Activated CD8-positive, alpha-beta T cell treated with anti-CD3 and anti-CD28 coated beads, Interleukin-2, amount 10 ng/mL, durations not matched to agents 7 days and 5 days (primary cell): Measurements from ENCODE around the gene SRP9. TPM values are rescaled to one million over a fixed set of nuclear protein-coding genes. Genes with fewer than 3 reads are reported as not detected.
"Not testable (repeated sequence)": the region's sequence is repeated elsewhere in the genome, so short reads cannot be mapped to it uniquely, and the experiment has no call there.

Source experiments
- ATAC-seq: fragments of 150-1000 bp; cut with Tn5 transposase; one replicate; pipeline ENCODE4 v1.10.0; 2021; ENCODE audit warnings: moderate library complexity
- CTCF ChIA-PET: fragments of 350-600 bp; sonication (Branson Sonifier 250); formaldehyde crosslinking; loops from one replicate; lab custom pipeline; 2021; ENCODE audit warnings: antibody characterized with exemption; lab: Charles Lee
- POLR2A ChIA-PET: fragments of 350-600 bp; sonication (Branson Sonifier 250); formaldehyde crosslinking; loops from one replicate; lab custom pipeline; 2021; ENCODE audit warnings: antibody characterized with exemption; lab: Charles Lee
- DNase-seq: peaks from one replicate; pipeline ENCODE4 v3.0.0-alpha.2; 2020
- H3K27ac Mint-ChIP-seq: one replicate; pipeline ENCODE4 v1.8.0; 2021; ENCODE audit warnings: mild to moderate bottlenecking, mixed read lengths
- H3K27me3 Mint-ChIP-seq: one replicate; pipeline ENCODE4 v1.8.0; 2021; ENCODE audit warnings: low read depth, mixed read lengths
- H3K36me3 Mint-ChIP-seq: one replicate; pipeline ENCODE4 v1.8.0; 2021; ENCODE audit warnings: low read depth, mixed read lengths
- H3K4me1 Mint-ChIP-seq: one replicate; pipeline ENCODE4 v1.8.0; 2021; ENCODE audit warnings: low read depth, mixed read lengths
- H3K4me3 Mint-ChIP-seq: one replicate; pipeline ENCODE4 v1.8.0; 2021; ENCODE audit warnings: mild to moderate bottlenecking, mixed read lengths
- H3K9me3 Mint-ChIP-seq: one replicate; pipeline ENCODE4 v1.8.0; 2022; ENCODE audit warnings: mixed read lengths; ENCODE audit not compliant: insufficient read depth
- total RNA-seq, 2 experiments: library from RNA; stranded (reverse); gene quantifications; one replicate each; pipeline ENCODE4 v1.2.3, GENCODE V29; 2021

The SRP9 gene
- total RNA-seq, 2 experiments from 2014 or later: 240 to 247 TPM

DNA sequence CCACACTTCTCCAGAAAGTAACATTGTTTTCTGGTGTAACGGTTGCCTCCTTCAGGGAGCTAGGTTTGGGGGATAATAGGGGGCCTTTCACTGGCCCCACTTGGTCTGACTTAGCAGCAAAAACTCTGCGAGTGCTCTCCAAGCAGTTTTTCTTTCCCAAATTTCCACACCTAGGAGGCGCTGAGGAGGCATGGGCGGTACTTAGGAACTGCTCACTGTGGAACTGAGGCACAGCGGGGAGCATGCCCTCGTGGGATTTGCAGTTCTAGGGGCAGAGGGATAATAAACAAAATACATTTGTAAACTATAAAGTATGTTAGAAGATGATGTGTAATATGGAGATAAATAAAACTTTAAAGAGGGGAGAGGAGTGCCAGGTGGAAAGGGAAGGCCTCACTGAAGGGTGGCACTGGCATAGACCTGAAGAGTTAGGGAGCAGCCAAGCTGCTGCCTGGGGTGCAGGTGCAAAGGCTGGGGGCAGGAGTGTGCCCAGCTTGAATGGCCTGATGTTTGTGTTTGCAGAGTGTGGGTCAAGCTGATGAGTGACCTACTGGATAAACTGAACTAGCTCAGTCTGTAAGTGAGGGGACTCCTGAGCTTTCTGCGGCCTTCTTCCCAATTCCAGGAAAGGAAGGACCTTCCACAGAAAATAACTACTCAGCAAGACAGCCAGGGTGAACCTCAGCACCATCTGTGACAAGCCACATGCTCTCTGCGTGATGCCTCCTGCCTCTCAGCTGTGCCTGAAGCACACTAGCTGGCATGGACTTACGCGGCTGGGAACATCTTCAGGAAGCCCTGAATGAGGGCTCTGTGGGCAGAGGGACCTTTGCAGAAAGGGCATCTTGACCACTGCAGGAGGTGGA is 34.2 kb downstream of the SRP9 start:
- Mint-ChIP-seq H3K27ac (no peak overlapping the region), H3K4me1 (peaks cover 16% of the 10 kb centered on the region), H3K36me3 (no peaks in the 10 kb centered on the region), H3K9me3 (no peaks in the 10 kb centered on the region), H3K27me3 (peaks cover 11% of the 10 kb centered on the region), H3K4me3 (no peak overlapping the region)
- DNase-seq (no peak), ATAC-seq (no peak)
- POLR2A ChIA-PET: interaction anchor here (3.0 kb wide), 1 partner anchor 34 kb away, joined by 12 read pairs; the partner anchor contains the start of gene SRP9
- CTCF ChIA-PET: interaction anchor here (0.8 to 3.7 kb wide), 3 partner anchors 27 to 330 kb away, joined by 3 to 13 read pairs (median 3); partner anchors contain the start of gene SRP9

DNA sequence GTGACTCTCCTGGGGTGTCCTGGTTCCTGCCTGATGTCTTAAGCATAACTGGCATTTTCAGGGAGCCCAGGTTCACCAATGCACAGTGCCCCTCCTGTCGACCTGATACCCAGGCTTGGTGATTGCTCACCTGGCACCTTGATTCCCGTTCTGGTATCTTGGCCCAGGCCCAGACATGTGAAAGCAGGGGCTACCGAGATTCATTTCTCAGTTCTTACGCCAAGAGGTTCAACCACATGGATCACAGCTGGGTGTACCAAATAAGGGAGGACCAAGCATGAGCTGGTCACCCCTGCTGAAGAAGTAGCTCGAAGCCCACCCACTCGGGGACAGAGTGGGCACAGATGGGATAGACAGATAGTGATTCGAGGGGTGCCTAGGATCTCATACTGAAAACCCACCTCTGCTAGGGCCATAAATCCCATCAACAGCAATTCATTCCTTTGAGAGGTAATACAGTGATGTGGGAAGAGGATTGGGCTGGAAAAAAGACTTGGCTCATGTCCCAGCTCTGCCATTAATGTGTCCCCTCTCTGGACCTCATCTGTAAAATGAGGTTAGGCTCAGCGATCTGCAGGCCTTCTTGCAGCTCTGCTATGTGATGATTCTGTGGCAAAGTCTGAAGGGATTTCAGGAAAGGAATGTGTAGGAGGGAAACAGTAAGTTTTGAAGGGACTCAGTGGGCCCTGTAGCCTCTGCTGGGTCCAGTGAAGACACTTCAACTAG is 35.0 kb downstream of the SRP9 start:
- no peaks in the 10 kb centered on the region for H3K9me3 Mint-ChIP-seq

DNA sequence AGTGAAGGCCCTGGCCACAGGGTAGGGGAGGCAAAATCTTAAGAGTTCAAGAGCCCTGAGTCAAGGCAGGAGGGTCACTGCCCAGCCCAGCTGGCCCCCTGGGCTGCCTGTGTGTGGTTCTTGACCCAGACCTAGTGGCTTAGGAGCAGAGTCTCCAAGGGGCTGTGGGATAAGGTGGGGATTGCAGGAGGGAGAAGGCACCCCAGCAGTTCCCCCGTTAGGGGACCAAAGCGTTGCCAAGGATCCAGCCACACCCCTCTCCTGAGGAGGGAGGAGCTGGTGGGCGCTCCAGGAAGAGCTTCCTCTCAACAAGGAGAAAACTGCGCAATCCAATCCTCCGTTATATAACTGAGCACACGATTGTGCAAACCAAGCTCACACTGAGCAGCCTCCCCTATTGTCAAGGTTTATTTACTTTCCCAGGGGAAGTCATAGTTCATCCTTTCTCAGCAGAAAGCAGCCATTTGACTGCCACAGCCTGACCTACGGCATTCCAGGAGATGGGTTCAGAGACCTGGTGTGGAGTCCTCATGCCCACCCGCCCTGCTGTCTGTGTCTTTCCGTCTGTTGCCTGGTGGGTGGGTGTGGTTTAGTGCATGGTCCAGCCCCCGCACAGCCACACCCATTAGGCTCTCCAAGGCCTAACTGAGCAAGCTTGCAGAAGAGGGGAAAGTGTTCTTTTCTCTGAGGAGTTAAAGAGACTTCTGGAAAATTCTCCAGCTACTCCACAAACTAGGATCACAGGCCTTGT is 35.8 kb downstream of the SRP9 start:
- Mint-ChIP-seq H3K36me3 (no peaks in the 10 kb centered on the region), H3K9me3 (no peaks in the 10 kb centered on the region), H3K27me3 (peaks cover 11% of the 10 kb centered on the region), H3K27ac (no peak overlapping the region), H3K4me1 (peaks cover 21% of the 10 kb centered on the region), H3K4me3 (no peak overlapping the region)
- DNase-seq: no peak
- ATAC-seq: no peak
- CTCF ChIA-PET: interaction anchor here (0.6 to 1.2 kb wide), 2 partner anchors 36 to 98 kb away, joined by 3 to 4 read pairs; partner anchors contain the start of gene SRP9
- POLR2A ChIA-PET: no interaction called here

More for the DNA sequence above, 35.0 kb downstream of the SRP9 start:
- Mint-ChIP-seq H3K4me1 (peaks cover 17% of the 10 kb centered on the region), H3K27ac (no peak overlapping the region), H3K4me3 (no peak overlapping the region), H3K36me3 (no peaks in the 10 kb centered on the region), H3K27me3 (peaks cover 11% of the 10 kb centered on the region)
- ChIA-PET POLR2A (interaction anchor here (3.0 kb wide), 1 partner anchor 35 kb away, joined by 12 read pairs; the partner anchor contains the start of gene SRP9), CTCF (interaction anchor here (0.8 to 1.6 kb wide), 2 partner anchors 26 to 331 kb away, joined by 3 read pairs; no protein-coding TSS in a partner anchor)
- ATAC-seq: no peak
- no peak for DNase-seq

DNA sequence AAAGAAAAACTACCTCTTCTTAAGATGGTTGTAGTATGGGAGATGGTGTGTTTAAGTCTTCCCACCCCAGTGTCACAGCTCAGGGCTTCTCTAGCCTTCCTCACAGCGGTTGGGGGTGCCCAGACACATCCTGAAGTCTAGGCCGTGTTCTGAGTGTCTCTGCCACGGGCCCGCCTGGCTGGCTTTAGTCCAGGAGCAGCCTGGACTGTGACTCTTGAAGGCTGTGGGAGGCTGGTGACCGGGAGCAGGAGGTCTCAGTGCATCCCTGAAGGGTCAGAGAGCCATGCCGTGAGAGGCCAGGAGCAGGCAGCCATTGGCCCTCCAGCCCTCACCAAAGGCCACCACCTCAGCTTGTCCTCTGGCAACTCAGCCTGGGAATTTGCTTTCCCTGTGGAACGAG is 36.8 kb downstream of the SRP9 start:
- H3K27ac Mint-ChIP-seq: no peak overlapping the region
- CTCF ChIA-PET: interaction anchor here (0.6 to 1.2 kb wide), 2 partner anchors 37 to 97 kb away, joined by 3 to 4 read pairs; partner anchors contain the start of gene SRP9
- ATAC-seq: no peak

DNA sequence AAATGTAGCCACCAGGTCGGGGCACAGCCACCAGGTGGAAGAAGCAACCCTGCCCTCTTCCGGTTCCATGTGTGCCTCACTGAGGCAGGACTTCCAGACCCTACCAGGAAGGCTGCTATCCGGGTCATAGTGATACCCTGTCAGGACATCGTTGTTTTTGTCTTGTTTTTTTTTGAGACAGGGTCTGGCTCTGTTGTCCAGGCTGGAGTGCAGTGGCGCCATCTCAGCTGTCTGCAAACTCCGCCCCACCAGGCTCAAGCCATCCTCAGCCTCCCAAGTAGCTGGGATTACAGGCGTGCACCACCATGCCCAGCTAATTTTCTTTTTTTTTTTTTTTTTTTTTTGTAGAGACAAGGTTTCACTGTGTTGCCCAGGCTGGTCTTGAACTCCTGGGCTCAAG is 37.5 kb downstream of the SRP9 start:
- H3K4me1 Mint-ChIP-seq: peaks cover 11% of the 10 kb centered on the region
- H3K9me3 Mint-ChIP-seq, DNase-seq, H3K36me3 Mint-ChIP-seq, H3K27ac Mint-ChIP-seq, H3K27me3 Mint-ChIP-seq, H3K4me3 Mint-ChIP-seq, POLR2A ChIA-PET, ATAC-seq, CTCF ChIA-PET: not testable (repeated sequence)

More for the DNA sequence above, 36.8 kb downstream of the SRP9 start:
- H3K9me3 Mint-ChIP-seq: no peaks in the 10 kb centered on the region
- peaks cover 9% of the 10 kb centered on the region for H3K27me3 Mint-ChIP-seq
- POLR2A ChIA-PET: no interaction called here
- H3K36me3 Mint-ChIP-seq: no peaks in the 10 kb centered on the region
- H3K4me3 Mint-ChIP-seq: no peak overlapping the region
- H3K4me1 Mint-ChIP-seq: peaks cover 17% of the 10 kb centered on the region
- DNase-seq: no peak

DNA sequence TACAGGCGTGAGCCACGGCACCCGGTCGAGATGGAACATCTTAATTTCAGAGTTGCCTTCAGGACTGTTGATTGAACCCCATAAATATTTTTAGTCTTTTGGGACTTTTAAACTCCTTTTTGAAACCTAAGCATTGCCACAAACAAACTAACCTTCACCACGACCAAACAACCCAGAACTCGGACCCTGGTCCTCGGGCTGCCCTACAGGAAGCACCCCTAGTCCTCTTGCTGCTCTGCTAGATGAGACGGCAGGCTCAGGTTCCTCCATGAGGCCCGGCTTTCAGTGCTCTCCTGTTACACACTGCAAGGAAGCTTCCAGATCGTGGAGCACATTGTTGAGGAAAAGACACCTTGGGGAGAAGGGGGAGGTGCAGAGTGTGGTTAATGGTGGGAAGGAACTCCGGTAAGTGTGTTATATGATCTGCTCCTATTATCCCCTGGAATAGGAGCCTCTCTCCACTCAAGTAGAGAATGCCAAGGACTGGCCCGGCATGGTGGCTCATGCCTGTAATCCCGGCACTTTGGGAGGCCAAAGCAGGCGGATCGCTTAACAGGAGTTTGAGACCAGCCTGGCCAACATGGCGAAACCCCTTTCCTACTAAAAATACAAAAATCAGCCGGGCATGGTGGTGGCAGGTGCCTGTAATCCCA is 38.0 kb downstream of the SRP9 start:
- Mint-ChIP-seq H3K4me3 (no peak overlapping the region), H3K9me3 (no peaks in the 10 kb centered on the region), H3K27me3 (peaks cover 5% of the 10 kb centered on the region), H3K4me1 (peaks cover 8% of the 10 kb centered on the region), H3K36me3 (no peaks in the 10 kb centered on the region), H3K27ac (no peak overlapping the region)
- ChIA-PET CTCF (no interaction called here), POLR2A (no interaction called here)
- ATAC-seq (no peak), DNase-seq (no peak)

DNA sequence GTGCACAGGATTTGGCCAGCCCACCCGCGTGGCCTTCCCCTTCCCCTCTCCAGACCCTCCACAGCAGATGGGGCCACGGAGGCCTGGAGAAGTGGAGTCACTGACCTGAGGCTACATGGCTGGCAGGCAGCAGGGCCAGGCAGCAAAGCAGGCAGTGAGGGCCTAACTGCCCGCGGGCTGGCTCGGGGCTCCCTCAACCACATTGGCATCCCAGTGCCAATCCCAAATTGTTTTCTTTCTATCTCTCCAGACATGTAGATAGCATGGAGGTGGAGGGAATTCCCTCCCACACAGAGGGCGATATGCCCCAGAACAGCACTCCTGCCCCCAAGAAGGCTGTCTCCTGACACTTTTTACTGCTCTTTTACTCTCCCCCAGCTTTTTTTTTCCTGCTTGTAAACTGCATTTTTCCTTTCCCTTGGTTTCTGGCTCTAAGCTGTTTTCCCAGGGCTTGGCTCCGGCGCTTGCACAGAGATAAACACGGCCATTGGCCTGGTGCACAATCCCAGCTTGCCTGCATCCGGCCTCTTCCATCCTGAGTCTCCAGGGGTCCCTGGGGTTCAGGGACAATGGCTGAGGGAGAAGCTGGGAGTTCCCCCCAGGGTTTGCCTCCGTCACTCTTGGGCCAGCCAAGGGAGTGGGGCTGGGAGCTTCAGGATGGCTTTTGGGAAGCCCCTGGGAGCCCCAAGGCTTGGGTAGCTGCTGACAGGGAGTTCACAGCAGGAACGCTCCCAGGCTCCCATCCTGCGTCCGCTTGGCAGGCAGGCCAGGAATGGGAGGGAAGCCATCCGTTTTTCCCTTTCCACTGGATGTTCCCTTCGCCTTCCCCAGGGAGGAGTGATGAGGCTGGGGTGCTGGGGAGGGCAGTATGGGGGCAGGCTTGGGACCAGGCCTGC is 39.3 kb downstream of the SRP9 start:
- no peak for DNase-seq
- no peak overlapping the region for H3K27ac Mint-ChIP-seq
- H3K27me3 Mint-ChIP-seq: no peaks in the 10 kb centered on the region
- H3K4me3 Mint-ChIP-seq: no peak overlapping the region
- H3K36me3 Mint-ChIP-seq: no peaks in the 10 kb centered on the region
- CTCF ChIA-PET: no interaction called here
- peaks cover 6% of the 10 kb centered on the region for H3K4me1 Mint-ChIP-seq
- POLR2A ChIA-PET: no interaction called here
- H3K9me3 Mint-ChIP-seq: no peaks in the 10 kb centered on the region
- ATAC-seq: no peak

DNA sequence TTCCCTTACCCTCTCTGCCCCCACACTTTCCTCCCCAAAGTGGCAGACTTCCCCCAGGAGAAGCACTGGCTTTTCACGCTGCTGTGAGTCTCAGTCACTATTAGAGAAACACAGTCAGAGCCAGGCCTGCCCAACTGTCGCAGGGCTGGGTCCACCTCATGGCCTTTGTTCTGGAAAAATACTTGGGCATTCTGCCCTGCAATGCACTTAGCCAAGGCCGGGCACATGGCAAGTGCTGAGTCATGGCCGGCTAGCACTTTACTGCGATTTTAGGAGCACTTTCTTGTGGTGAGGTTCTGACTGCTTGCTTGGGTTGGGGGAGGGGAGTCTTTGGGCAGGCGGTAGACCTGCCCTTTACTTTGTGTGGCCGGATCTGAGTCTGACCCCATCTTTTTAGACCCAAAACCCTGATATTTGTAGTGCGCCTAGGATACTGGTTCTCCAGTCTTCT is 40.0 kb downstream of the SRP9 start:
- Mint-ChIP-seq H3K36me3 (no peaks in the 10 kb centered on the region), H3K9me3 (no peaks in the 10 kb centered on the region), H3K4me1 (peaks cover 6% of the 10 kb centered on the region), H3K27ac (no peak overlapping the region), H3K4me3 (no peak overlapping the region), H3K27me3 (no peaks in the 10 kb centered on the region)
- POLR2A ChIA-PET: interaction anchor here (1.0 kb wide), 1 partner anchor 63 kb away, joined by 3 read pairs; no protein-coding TSS in a partner anchor
- CTCF ChIA-PET: no interaction called here
- DNase-seq (no peak), ATAC-seq (no peak)

DNA sequence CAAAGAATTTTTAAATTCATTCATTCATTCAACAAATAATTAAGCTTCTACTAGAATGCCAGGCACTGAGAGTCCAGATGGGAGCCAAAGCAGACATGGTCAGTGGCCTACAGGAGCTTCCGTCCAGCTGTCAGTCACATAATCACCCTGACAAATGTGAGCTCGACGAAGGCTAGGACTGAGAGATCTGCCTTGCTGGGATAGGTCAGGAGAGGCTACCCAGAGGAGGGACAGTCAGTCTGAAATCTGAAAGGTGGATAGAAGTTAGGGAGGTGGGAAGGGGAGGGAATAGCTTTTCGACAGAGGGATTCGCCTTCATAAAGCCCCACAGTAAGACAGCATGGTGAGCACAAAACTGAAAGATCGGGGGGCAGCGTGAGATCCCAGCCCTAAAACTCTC is 40.6 kb downstream of the SRP9 start:
- Mint-ChIP-seq H3K36me3 (no peaks in the 10 kb centered on the region), H3K27ac (no peak overlapping the region), H3K4me1 (peaks cover 6% of the 10 kb centered on the region), H3K27me3 (no peaks in the 10 kb centered on the region), H3K9me3 (no peaks in the 10 kb centered on the region), H3K4me3 (no peak overlapping the region)
- no peak for DNase-seq
- POLR2A ChIA-PET: interaction anchor here (0.9 to 1.1 kb wide), 3 partner anchors 17 to 63 kb away, joined by 3 to 4 read pairs (median 3); no protein-coding TSS in a partner anchor
- CTCF ChIA-PET: no interaction called here
- ATAC-seq: no peak
